HCT116 (cell line): ENCODE results near the gene PHLDB3. TPM values are rescaled to one million over a fixed set of nuclear protein-coding genes. Genes with fewer than 3 reads are reported as not detected.

Source experiments
- ATAC-seq: fragments of 200-7000 bp; cut with Tn5 transposase; 2 replicates; pipeline ENCODE4 v1.9.1; 2020; ENCODE audit warnings: mild to moderate bottlenecking, moderate library complexity
- BruUV-seq: library from RNA; stranded (reverse); fragments of 400-500 nt; replicated peaks from 2 replicates; lab custom pipeline; 2021; lab: Mats Ljungman, UMichigan
- CTCF ChIA-PET: fragments of 300-600 bp; sonication (Branson Sonifier 250); formaldehyde crosslinking; loops from one replicate; lab custom pipeline; 2021; ENCODE audit warnings: antibody characterized with exemption; lab: Charles Lee
- POLR2A ChIA-PET: fragments of 300-600, 350-600 bp; sonication (Branson Sonifier 250); formaldehyde crosslinking; loops from one replicate; lab custom pipeline; 2021; ENCODE audit warnings: antibody characterized with exemption; lab: Charles Lee
- RAD21 ChIA-PET, 2 experiments: fragments of 300-600 bp; sonication (Branson Sonifier 250); formaldehyde crosslinking; loops; one replicate each; lab custom pipeline; 2023; ENCODE audit warnings: low total read pairs in 2 of 2; ENCODE audit not compliant: uncharacterized antibody in 2 of 2, unreplicated experiment in 2 of 2, low non-redundant PET in 1 of 2; lab: Charles Lee
- DNase-seq: peaks from one replicate; pipeline ENCODE4 v3.0.0-alpha.2; 2010; ENCODE audit warnings: low read depth, low spot score
- H2AFZ ChIP-seq: fragments of 200-600 bp; shearing (Covaris generic), sonication (generic); 2 replicates; pipeline ENCODE4 v1.6.1; 2017; ENCODE audit warnings: low read depth, mixed run types, mixed read lengths, antibody characterized with exemption, low read length; ENCODE audit not compliant: poor library complexity, severe bottlenecking
- H3K27ac ChIP-seq: 2 replicates; pipeline ENCODE4 v1.5.1; 2012; ENCODE audit warnings: low read depth, low read length
- H3K27me3 ChIP-seq: fragments of 200-600 bp; sonication (generic); 2 replicates; pipeline ENCODE4 v1.6.1; 2016; ENCODE audit warnings: mixed run types, low read length, mixed read lengths; ENCODE audit not compliant: insufficient read depth
- H3K36me3 ChIP-seq, 2 experiments: fragments of 200-500 bp in 1 of 2; fragments of 200-600 bp in 1 of 2; sonication (Bioruptor generic) in 1 of 2; sonication (generic) in 1 of 2; 2 replicates each; pipeline versions ENCODE4 v1.5.1 to v1.6.1; 2014 to 2016; ENCODE audit warnings: low read length in 2 of 2, inconsistent platforms in 1 of 2, mixed read lengths in 1 of 2, mixed run types in 1 of 2; ENCODE audit not compliant: insufficient read depth in 2 of 2, control insufficient read depth in 1 of 2
- H3K4me1 ChIP-seq, 2 experiments: fragments of 200-600 bp in 1 of 2; sonication (generic) in 1 of 2; 2 replicates each; pipeline versions ENCODE4 v1.5.1 to v1.6.1; 2012 to 2017; ENCODE audit warnings: low read length in 2 of 2, inconsistent platforms in 1 of 2, mild to moderate bottlenecking in 1 of 2, mixed read lengths in 1 of 2, mixed run types in 1 of 2, moderate library complexity in 1 of 2; ENCODE audit not compliant: insufficient read depth in 2 of 2, control insufficient read depth in 1 of 2
- H3K4me2 ChIP-seq: fragments of 200-600 bp; sonication (generic); 2 replicates; pipeline ENCODE4 v1.6.1; 2017; ENCODE audit warnings: mixed run types, low read length, mixed read lengths
- H3K4me3 ChIP-seq, 2 experiments: fragments of 200-600 bp in 1 of 2; sonication (generic) in 1 of 2; replicated peaks in 1 of 2; 2 replicates each; pipeline ENCODE4 v1.5.1; 2011 to 2016; ENCODE audit warnings: low read length in 2 of 2, control low read depth in 1 of 2, low read depth in 1 of 2, mild to moderate bottlenecking in 1 of 2, mixed read lengths in 1 of 2, mixed run types in 1 of 2
- H3K79me2 ChIP-seq: fragments of 200-600 bp; sonication (generic); 2 replicates; pipeline ENCODE4 v1.6.1; 2017; ENCODE audit warnings: mild to moderate bottlenecking, mixed run types, low read length, moderate library complexity, mixed read lengths; ENCODE audit not compliant: insufficient read depth
- H3K9ac ChIP-seq: fragments of 200-600 bp; sonication (generic); 2 replicates; pipeline ENCODE4 v1.6.1; 2016; ENCODE audit warnings: low read length, mixed read lengths
- H3K9me2 ChIP-seq: fragments of 200-600 bp; sonication (generic), shearing (Covaris generic); 2 replicates; pipeline ENCODE4 v1.6.1; 2017; ENCODE audit warnings: mixed run types, mild to moderate bottlenecking, moderate library complexity; ENCODE audit not compliant: insufficient read depth
- H3K9me3 ChIP-seq, 2 experiments: fragments of 200-500 bp in 1 of 2; fragments of 200-600 bp in 1 of 2; sonication (Bioruptor generic) in 1 of 2; sonication (generic) in 1 of 2; 2 replicates each; pipeline ENCODE4 v1.6.1; 2014 to 2017; ENCODE audit warnings: low read length in 2 of 2, mixed read lengths in 2 of 2, inconsistent platforms in 1 of 2, low read depth in 1 of 2, mild to moderate bottlenecking in 1 of 2, mixed run types in 1 of 2, moderate library complexity in 1 of 2; ENCODE audit not compliant: control insufficient read depth in 1 of 2, insufficient read depth in 1 of 2
- H4K20me1 ChIP-seq: fragments of 200-600 bp; sonication (generic), shearing (Covaris generic); 2 replicates; pipeline ENCODE4 v1.6.1; 2017; ENCODE audit warnings: mixed run types, mild to moderate bottlenecking, moderate library complexity; ENCODE audit not compliant: insufficient read depth
- EGR1 ChIP-seq: IDR thresholded peaks from 2 replicates; pipeline ENCODE4 v1.6.1; 2012; ENCODE audit warnings: low read depth
- EZH2 ChIP-seq: fragments of 200-600 bp; sonication (generic); IDR thresholded peaks from 2 replicates; pipeline ENCODE4 v1.6.1; 2017; ENCODE audit warnings: antibody characterized with exemption, mixed run types
- POLR2AphosphoS5 ChIP-seq: IDR thresholded peaks from 2 replicates; pipeline ENCODE4 v1.6.1; 2011; ENCODE audit warnings: mild to moderate bottlenecking, low read depth, low read length, moderate library complexity
- SP1 ChIP-seq: IDR thresholded peaks from 2 replicates; pipeline ENCODE4 v1.6.1; 2012; ENCODE audit warnings: low read depth
- TCF7L2 ChIP-seq: IDR thresholded peaks from 2 replicates; pipeline ENCODE4 v1.7.0; 2011; ENCODE audit warnings: borderline replicate concordance, inconsistent platforms; ENCODE audit not compliant: insufficient read depth, insufficient read length; ENCODE audit errors: extremely low read depth
- intact Hi-C: fragments of 100-400 bp; cut with micrococcal nuclease; formaldehyde crosslinking; loops from 2 replicates; pipeline ENCODE4 v1.10.0; 2022
- total RNA-seq: library from RNA; stranded (reverse); gene quantifications from one replicate; pipeline ENCODE4 v1.2.1, GENCODE V29; 2021; ENCODE audit not compliant: unreplicated experiment
- TF ChIP-seq, protein P1 (sequence below): IDR thresholded peaks from 2 replicates; pipeline ENCODE4 v1.6.1; 2012

PHLDB3 gene
- total RNA-seq, 1 experiment from 2014 or later: 15.5 TPM

DNA sequence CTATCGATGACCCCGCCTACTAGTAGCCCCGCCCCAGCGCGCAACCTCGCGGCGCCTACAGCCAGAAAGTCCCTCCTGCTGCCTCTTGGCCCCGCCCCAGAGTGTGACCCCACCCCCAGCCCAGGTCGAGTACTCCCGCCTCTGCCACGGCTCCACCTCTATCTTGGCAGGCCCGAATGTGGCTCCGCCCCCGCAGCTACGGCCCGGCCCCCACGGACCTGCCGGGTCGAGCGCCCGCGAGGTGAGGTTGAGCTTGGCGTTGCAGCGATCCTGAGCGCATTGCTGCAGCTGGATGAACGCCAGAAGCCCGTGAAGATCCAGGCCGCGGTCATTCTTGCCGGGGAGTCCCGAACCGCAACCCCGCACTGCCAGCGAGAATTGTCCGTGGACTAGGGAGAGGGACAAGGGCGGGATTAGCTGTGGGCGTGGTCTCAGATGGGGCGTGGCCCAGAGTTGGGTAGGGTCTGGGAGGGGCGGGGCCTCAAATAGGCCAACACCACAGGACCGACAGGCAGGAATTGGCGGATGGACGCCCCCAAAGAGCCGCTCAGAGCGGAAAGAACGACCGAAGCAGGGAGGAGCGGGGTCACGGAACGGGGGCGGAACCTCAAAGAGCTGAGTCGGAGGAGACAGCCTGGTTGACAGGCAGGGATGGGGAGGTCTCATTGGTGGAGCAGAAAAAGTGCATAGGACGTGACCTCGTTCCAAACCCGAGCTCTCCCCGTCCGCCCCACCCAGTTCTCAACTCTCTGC, 41.0 kb downstream of the PHLDB3 start:
- TF ChIP-seq TCF7L2 (peak; percentile 64), SP1 (0 out of 2 replicates have a peak, but pooled peaks have one; percentile 7), EGR1 (peak; percentile 84), POLR2AphosphoS5 (no peak)
- TF ChIP-seq, all 23 proteins: peak for 3
- peak overlapping the region; percentile 60 to 73 for H3K4me3 ChIP-seq
- ChIA-PET RAD21 (interaction anchor here (0.7 to 0.9 kb wide), 2 partner anchors 40 to 59 kb away, joined by 3 read pairs; partner anchors contain the start of gene PHLDB3 (in 1 of the 2)), POLR2A (interaction anchor here (0.7 to 1.8 kb wide), 8 partner anchors 10 to 205 kb away, joined by 3 to 8 read pairs (median 4); partner anchors contain the start of gene ZNF575), CTCF (interaction anchor here (1.2 to 3.0 kb wide), 5 partner anchors 12 to 56 kb away, joined by 4 to 19 read pairs (median 4); no protein-coding TSS in a partner anchor)
- no peaks in the 10 kb centered on the region for H3K36me3 ChIP-seq
- no peaks in the 10 kb centered on the region for H4K20me1 ChIP-seq
- no peaks in the 10 kb centered on the region for H3K9me3 ChIP-seq
- no peaks in the 10 kb centered on the region for H3K27me3 ChIP-seq
- H3K9me2 ChIP-seq: no peaks in the 10 kb centered on the region
- no TSS peak for BruUV-seq
- H2AFZ ChIP-seq: peak overlapping the region; percentile 92
- peak overlapping the region; percentile 100 for H3K4me2 ChIP-seq
- intact Hi-C loops: no loop called here
- peaks cover 22 to 54% of the 10 kb centered on the region in 2 experiments for H3K4me1 ChIP-seq
- peak overlapping the region; percentile 65 for H3K9ac ChIP-seq
- peak overlapping the region; percentile 26 for H3K27ac ChIP-seq
- peak; percentile 87 for ATAC-seq
- no peaks in the 10 kb centered on the region for H3K79me2 ChIP-seq
- DNase-seq: peak; percentile 90

DNA sequence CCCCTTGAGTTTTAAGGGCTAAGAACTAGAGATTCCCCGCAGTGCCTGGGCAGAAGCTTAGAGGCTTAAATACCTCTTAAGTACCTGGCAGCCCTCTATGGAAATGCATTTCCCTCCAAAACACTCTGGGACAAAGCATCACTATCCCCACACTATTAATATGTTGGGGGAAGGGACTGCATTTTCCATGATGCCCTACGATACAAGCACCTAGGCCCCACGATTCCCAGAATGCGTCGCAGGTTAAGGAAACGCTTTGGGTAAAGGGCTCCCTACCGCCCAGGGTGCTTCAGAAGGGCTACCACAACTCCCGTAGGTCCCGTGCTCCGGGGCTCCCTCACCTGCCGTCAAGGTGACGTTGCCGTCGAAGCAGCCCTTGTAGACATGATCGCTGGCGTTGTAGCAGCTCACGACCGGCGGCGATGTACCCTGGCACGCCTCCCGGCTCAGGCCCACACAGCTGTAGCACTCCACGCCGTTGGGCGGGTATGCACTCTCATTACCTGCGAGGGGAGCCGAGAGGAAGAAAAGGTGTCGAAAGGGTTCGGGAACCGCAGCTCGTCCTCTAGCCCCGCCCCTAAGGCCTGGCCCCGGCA, 41.7 kb downstream of the PHLDB3 start:
- Histone ChIP-seq H3K4me3 (peak overlapping the region; percentile 37 to 73), H3K9me2 (no peaks in the 10 kb centered on the region), H2AFZ (peak overlapping the region; percentile 67), H3K79me2 (no peaks in the 10 kb centered on the region), H3K9ac (peak overlapping the region; percentile 65), H3K4me1 (peaks cover 22 to 47% of the 10 kb centered on the region in 2 experiments), H3K4me2 (peak overlapping the region; percentile 100), H3K27me3 (no peaks in the 10 kb centered on the region), H3K9me3 (no peaks in the 10 kb centered on the region), H4K20me1 (no peaks in the 10 kb centered on the region), H3K27ac (peak overlapping the region; percentile 36), H3K36me3 (no peaks in the 10 kb centered on the region)
- BruUV-seq: no TSS peak
- CTCF ChIA-PET: interaction anchor here (1.2 to 3.0 kb wide), 5 partner anchors 12 to 57 kb away, joined by 4 to 19 read pairs (median 4); no protein-coding TSS in a partner anchor
- intact Hi-C loops: no loop called here
- no peak for TF ChIP-seq EZH2
- TF ChIP-seq, protein P1, sequence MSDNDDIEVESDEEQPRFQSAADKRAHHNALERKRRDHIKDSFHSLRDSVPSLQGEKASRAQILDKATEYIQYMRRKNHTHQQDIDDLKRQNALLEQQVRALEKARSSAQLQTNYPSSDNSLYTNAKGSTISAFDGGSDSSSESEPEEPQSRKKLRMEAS: peak; percentile 87
- ATAC-seq (no peak), DNase-seq (no peak)
- POLR2A ChIA-PET: interaction anchor here (0.7 to 1.8 kb wide), 8 partner anchors 11 to 206 kb away, joined by 3 to 8 read pairs (median 4); partner anchors contain the start of gene ZNF575
- RAD21 ChIA-PET: interaction anchor here (0.7 to 0.9 kb wide), 2 partner anchors 41 to 59 kb away, joined by 3 read pairs; partner anchors contain the start of gene PHLDB3 (in 1 of the 2)
